Karpas-422 (cell line): ENCODE data around the gene CELSR1. TPM values are rescaled to one million over a fixed set of nuclear protein-coding genes. Genes with fewer than 3 reads are reported as not detected.

Experiments used
- DNase-seq: peaks from one replicate; pipeline ENCODE4 v3.0.0-alpha.2; 2015
- H2AFZ ChIP-seq: fragments of 200-600 bp; sonication (generic); 2 replicates; pipeline ENCODE4 v1.6.1; 2014; ENCODE audit warnings: antibody characterized with exemption, low read length, mixed read lengths
- H3K27ac ChIP-seq: fragments of 200-600 bp; sonication (generic); 2 replicates; pipeline ENCODE4 v1.5.1; 2014; ENCODE audit warnings: mild to moderate bottlenecking, low read length, moderate library complexity
- H3K27me3 ChIP-seq: fragments of 200-600 bp; sonication (generic); 2 replicates; pipeline ENCODE4 v1.6.1; 2014; ENCODE audit warnings: low read length, mixed read lengths
- H3K36me3 ChIP-seq: fragments of 200-600 bp; sonication (generic); 2 replicates; pipeline ENCODE4 v1.6.1; 2014; ENCODE audit warnings: low read length, mixed read lengths; ENCODE audit not compliant: insufficient read depth
- H3K4me1 ChIP-seq: fragments of 200-600 bp; sonication (generic); 2 replicates; pipeline ENCODE4 v1.6.1; 2014; ENCODE audit warnings: mild to moderate bottlenecking, low read length, mixed read lengths
- H3K4me2 ChIP-seq: fragments of 200-600 bp; sonication (generic); 2 replicates; pipeline ENCODE4 v1.6.1; 2014; ENCODE audit warnings: low read length, low read depth, mild to moderate bottlenecking; ENCODE audit not compliant: poor library complexity, severe bottlenecking
- H3K4me3 ChIP-seq: fragments of 200-600 bp; sonication (generic); 2 replicates; pipeline ENCODE4 v1.5.1; 2014; ENCODE audit warnings: mild to moderate bottlenecking, antibody characterized with exemption, low read length, mixed read lengths
- H3K79me2 ChIP-seq: fragments of 200-600 bp; sonication (generic); 2 replicates; pipeline ENCODE4 v1.6.1; 2014; ENCODE audit warnings: mild to moderate bottlenecking, low read length, mixed read lengths
- H3K9ac ChIP-seq: fragments of 200-600 bp; sonication (generic); 2 replicates; pipeline ENCODE4 v1.6.0; 2014; ENCODE audit warnings: low read length
- H3K9me2 ChIP-seq: fragments of 200-600 bp; sonication (generic), shearing (Covaris generic); replicated peaks from 2 replicates; pipeline ENCODE4 v1.6.0; 2014; ENCODE audit warnings: mild to moderate bottlenecking, low read length, moderate library complexity; ENCODE audit not compliant: insufficient read depth
- H3K9me3 ChIP-seq: fragments of 300-700, 200-600 bp; sonication (generic); 2 replicates; pipeline ENCODE4 v1.6.1; 2014; ENCODE audit warnings: low read length, mixed read lengths
- H4K20me1 ChIP-seq: fragments of 200-600 bp; sonication (generic); 2 replicates; pipeline ENCODE4 v1.6.1; 2014; ENCODE audit warnings: mild to moderate bottlenecking, antibody characterized with exemption, low read length, low read depth; ENCODE audit not compliant: insufficient read depth
- total RNA-seq: library from RNA; depleted of rRNA; stranded (reverse); fragments of >200 nt; shearing (Covaris generic); gene quantifications from 2 replicates; pipeline ENCODE4 v1.2.3, GENCODE V29; 2014; ENCODE audit warnings: low replicate concordance

The CELSR1 gene
- total RNA-seq, 1 experiment from 2014 or later, result 0.11 TPM

DNA sequence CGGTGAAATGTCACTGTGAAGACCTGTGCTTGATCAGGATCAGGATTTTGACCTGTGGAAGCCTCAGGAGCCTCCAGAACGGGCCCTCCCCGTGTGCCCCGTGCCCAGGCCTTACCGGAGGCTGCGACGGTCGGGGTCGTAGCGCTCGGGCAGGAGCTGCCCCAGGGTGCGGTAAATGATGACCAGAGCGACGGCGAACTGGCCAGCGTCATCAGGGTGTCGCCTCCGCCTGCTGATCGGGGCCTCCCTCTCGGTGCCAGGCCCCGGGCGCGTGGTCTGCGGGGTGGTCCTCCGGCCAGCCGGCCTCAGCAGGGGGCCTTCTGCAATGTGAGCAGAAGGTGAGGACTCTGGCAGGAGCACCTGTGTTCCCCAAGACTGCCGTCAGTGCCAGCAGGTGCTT, 155.7 kb downstream of the CELSR1 start:
- Histone ChIP-seq H3K9me2 (no peaks in the 10 kb centered on the region), H3K36me3 (no peaks in the 10 kb centered on the region), H3K4me1 (no peaks in the 10 kb centered on the region), H4K20me1 (no peaks in the 10 kb centered on the region), H3K9me3 (no peaks in the 10 kb centered on the region), H3K9ac (no peak overlapping the region), H3K4me2 (no peak overlapping the region), H3K79me2 (no peaks in the 10 kb centered on the region), H3K27me3 (no peaks in the 10 kb centered on the region), H2AFZ (no peak overlapping the region), H3K4me3 (no peak overlapping the region), H3K27ac (no peak overlapping the region)
- DNase-seq, result no peak

DNA sequence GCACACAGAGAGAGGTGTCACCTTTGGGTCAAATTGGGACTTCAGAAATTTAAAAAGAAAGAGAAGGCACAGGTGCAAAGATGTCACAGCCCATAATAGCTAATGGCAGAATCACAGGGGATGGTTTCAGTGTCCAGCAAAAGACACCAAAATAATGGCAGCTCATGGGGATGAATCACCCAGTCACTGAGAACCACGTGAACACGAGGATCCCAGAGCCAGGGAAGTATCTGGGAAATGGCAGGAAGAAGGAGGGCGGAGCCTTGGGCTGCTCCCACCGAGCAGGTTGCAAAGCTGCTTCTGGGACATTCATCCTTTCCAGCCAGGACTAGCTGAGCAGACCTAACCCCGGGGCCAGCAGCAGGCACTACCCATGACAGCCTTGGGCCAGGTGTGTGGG, 156.3 kb downstream of the CELSR1 start:
- no peak overlapping the region for H3K4me2 ChIP-seq
- no peaks in the 10 kb centered on the region for H3K27me3 ChIP-seq
- H3K4me1 ChIP-seq, result no peaks in the 10 kb centered on the region
- H3K36me3 ChIP-seq, result no peaks in the 10 kb centered on the region
- no peaks in the 10 kb centered on the region for H3K9me2 ChIP-seq
- H3K4me3 ChIP-seq, result no peak overlapping the region
- no peak overlapping the region for H3K9ac ChIP-seq
- no peak for DNase-seq
- H3K9me3 ChIP-seq, result no peaks in the 10 kb centered on the region
- no peak overlapping the region for H3K27ac ChIP-seq
- H3K79me2 ChIP-seq, result no peaks in the 10 kb centered on the region
- no peak overlapping the region for H2AFZ ChIP-seq
- no peaks in the 10 kb centered on the region for H4K20me1 ChIP-seq

DNA sequence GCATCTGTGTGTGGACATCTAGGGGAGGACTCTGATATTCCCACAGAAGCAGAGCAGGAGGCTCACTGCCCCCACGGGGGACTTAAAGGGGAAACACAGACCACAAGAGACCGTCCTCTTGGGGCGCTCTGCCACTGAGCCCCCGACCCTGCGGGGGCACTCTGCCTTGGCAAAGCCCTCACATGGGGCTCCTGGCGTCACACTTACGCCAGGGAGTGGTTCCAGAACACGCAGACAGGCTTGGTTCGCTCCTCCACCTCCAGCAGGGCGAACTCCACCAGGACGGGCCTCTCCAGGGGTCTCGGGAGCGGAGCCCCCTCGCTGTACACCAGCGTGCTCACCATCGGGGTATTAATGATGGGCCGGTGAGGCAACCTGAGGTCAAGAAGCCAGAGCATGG, 156.8 kb downstream of the CELSR1 start:
- Histone ChIP-seq H3K4me2 (no peak overlapping the region), H3K79me2 (no peaks in the 10 kb centered on the region), H3K4me1 (no peaks in the 10 kb centered on the region), H3K4me3 (no peak overlapping the region), H3K9me3 (peaks cover 5% of the 10 kb centered on the region), H3K27me3 (no peaks in the 10 kb centered on the region), H3K9ac (no peak overlapping the region), H2AFZ (no peak overlapping the region), H3K9me2 (no peaks in the 10 kb centered on the region), H3K27ac (no peak overlapping the region), H4K20me1 (no peaks in the 10 kb centered on the region), H3K36me3 (no peaks in the 10 kb centered on the region)
- DNase-seq, result no peak

DNA sequence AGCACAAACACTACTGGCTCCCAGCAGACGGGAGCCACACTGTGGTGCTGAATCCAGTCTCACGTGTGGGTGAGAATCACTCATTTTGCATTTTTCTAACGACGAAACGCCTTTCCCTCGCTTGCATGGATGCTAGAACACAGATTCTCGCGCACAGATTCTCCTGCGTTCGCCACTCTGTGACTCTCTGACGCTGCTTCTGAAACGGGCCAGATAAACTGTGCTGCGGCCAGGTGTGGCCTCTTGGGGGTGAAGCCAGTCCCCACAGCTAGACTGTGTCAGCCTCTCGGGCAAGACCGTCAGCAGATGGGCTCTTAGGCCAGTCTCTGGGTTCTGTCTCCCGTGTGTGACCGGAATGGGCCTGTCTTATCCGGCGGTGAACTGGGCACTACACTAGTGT, 157.4 kb downstream of the CELSR1 start:
- no peak overlapping the region for H3K27ac ChIP-seq
- no peaks in the 10 kb centered on the region for H4K20me1 ChIP-seq
- no peaks in the 10 kb centered on the region for H3K27me3 ChIP-seq
- H3K9me2 ChIP-seq, result no peaks in the 10 kb centered on the region
- no peak overlapping the region for H3K4me2 ChIP-seq
- H3K36me3 ChIP-seq, result no peaks in the 10 kb centered on the region
- H2AFZ ChIP-seq, result no peak overlapping the region
- H3K79me2 ChIP-seq, result no peaks in the 10 kb centered on the region
- no peak overlapping the region for H3K9ac ChIP-seq
- no peak for DNase-seq
- H3K4me3 ChIP-seq, result no peak overlapping the region
- H3K4me1 ChIP-seq, result no peaks in the 10 kb centered on the region
- H3K9me3 ChIP-seq, result peaks cover 5% of the 10 kb centered on the region

GRCh38 chr22:46379066-46379930, 158.1 kb downstream of the CELSR1 start:
- DNase-seq, result no peak

DNA sequence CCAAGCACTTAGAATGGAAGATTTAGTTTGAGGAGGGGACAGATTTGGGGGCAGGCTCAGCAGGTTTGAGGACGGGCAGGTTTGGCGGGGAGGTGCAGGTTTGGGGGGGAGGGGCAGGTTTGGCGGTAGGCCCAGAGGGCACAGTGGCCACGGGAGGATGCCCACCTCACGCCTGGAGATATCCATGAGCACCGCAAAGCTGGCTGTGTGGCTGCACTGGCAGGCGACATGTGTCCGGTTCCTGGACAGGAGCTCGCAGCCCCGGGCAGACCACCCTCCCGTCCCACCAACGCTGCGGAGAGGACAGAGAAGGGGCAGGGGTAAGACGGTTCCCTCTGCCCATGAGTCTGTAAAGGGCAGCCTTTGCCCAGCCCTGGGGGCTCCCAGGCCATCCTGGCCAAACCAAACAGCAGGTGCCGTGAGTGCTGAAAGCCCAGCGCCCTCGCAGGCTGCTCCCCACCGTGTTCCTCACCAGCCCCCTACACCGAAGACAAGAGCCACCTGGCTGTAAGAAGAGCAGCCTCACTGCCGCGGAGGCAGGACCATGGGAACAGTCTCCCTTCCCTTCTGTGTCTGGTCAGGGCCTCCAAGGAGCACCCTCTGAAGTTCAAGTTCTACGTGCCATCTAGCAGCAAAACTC, 158.9 kb downstream of the CELSR1 start:
- DNase-seq, result no peak
- no peak overlapping the region for H3K9ac ChIP-seq
- H2AFZ ChIP-seq, result no peak overlapping the region
- no peak overlapping the region for H3K4me2 ChIP-seq
- no peaks in the 10 kb centered on the region for H4K20me1 ChIP-seq
- peaks cover 5% of the 10 kb centered on the region for H3K9me3 ChIP-seq
- no peaks in the 10 kb centered on the region for H3K27me3 ChIP-seq
- no peaks in the 10 kb centered on the region for H3K4me1 ChIP-seq
- no peaks in the 10 kb centered on the region for H3K9me2 ChIP-seq
- no peaks in the 10 kb centered on the region for H3K36me3 ChIP-seq
- no peaks in the 10 kb centered on the region for H3K79me2 ChIP-seq
- no peak overlapping the region for H3K4me3 ChIP-seq
- H3K27ac ChIP-seq, result no peak overlapping the region

More at GRCh38 chr22:46379066-46379930, 158.1 kb downstream of the CELSR1 start:
- no peak overlapping the region for H3K4me3 ChIP-seq
- H3K4me1 ChIP-seq, result no peaks in the 10 kb centered on the region
- no peaks in the 10 kb centered on the region for H3K79me2 ChIP-seq
- no peaks in the 10 kb centered on the region for H3K36me3 ChIP-seq
- no peaks in the 10 kb centered on the region for H4K20me1 ChIP-seq
- no peaks in the 10 kb centered on the region for H3K27me3 ChIP-seq
- no peaks in the 10 kb centered on the region for H3K9me2 ChIP-seq
- no peak overlapping the region for H2AFZ ChIP-seq
- H3K9ac ChIP-seq, result no peak overlapping the region
- peaks cover 5% of the 10 kb centered on the region for H3K9me3 ChIP-seq
- no peak overlapping the region for H3K4me2 ChIP-seq
- H3K27ac ChIP-seq, result no peak overlapping the region

GRCh38 chr22:46377525-46378425, 159.6 kb downstream of the CELSR1 start:
- Histone ChIP-seq H3K9me2 (no peaks in the 10 kb centered on the region), H3K4me2 (no peak overlapping the region), H3K9ac (no peak overlapping the region), H3K4me3 (no peak overlapping the region), H3K36me3 (no peaks in the 10 kb centered on the region), H3K9me3 (peaks cover 5% of the 10 kb centered on the region), H4K20me1 (no peaks in the 10 kb centered on the region), H3K4me1 (no peaks in the 10 kb centered on the region), H3K27me3 (no peaks in the 10 kb centered on the region), H3K79me2 (no peaks in the 10 kb centered on the region), H3K27ac (no peak overlapping the region), H2AFZ (no peak overlapping the region)
- no peak for DNase-seq
